Measurements from ENCODE around the gene REM1. TPM values are rescaled to one million over a fixed set of nuclear protein-coding genes. Genes with fewer than 3 reads are reported as not detected.

Gene REM1
- total RNA-seq, 1 experiment from 2014 or later, result not detected

GRCh38 chr20:31485450-31486339 is 10.6 kb downstream of the REM1 start:
- POLR2A ChIA-PET (ENCODE audit: unreplicated experiment), result interaction anchor here (0.6 kb wide), 1 partner anchor 60 kb away, joined by 13 read pairs; no protein-coding TSS in a partner anchor
- no peaks in the 10 kb centered on the region for H3K4me1 ChIP-seq (replicated peaks; ENCODE audit: insufficient read depth)
- no peak for DNase-seq

GRCh38 chr20:31488115-31488514 is 13.0 kb downstream of the REM1 start:
- no peak for DNase-seq
- Histone ChIP-seq H3K4me1 (replicated peaks; ENCODE audit: insufficient read depth) (no peaks in the 10 kb centered on the region), H3F3A (ENCODE audit: insufficient read depth, low read depth) (no peaks in the 10 kb centered on the region), H3K9me3 (ENCODE audit: insufficient read depth, low read depth) (no peaks in the 10 kb centered on the region), H3K4me3 (no peak overlapping the region), H3K27ac (no peak overlapping the region), H3K79me2 (ENCODE audit: low read depth) (no peaks in the 10 kb centered on the region), H4K20me1 (ENCODE audit: insufficient read depth) (no peaks in the 10 kb centered on the region), H3K9me2 (ENCODE audit: insufficient read depth) (no peaks in the 10 kb centered on the region), H3K36me3 (ENCODE audit: low read depth) (no peaks in the 10 kb centered on the region), H2AFZ (no peak overlapping the region), H3K27me3 (ENCODE audit: insufficient read depth, low read depth) (no peaks in the 10 kb centered on the region), H3K4me2 (no peak overlapping the region)
- BruUV-seq (replicated peaks), result no TSS peak
- TF ChIP-seq CTCF (conservative IDR thresholded peaks at IDR 0.05), result no peak
- no peak for TF ChIP-seq EZH2 (IDR thresholded peaks at IDR 0.05; ENCODE audit: low read depth)
- POLR2A ChIA-PET (ENCODE audit: unreplicated experiment), result no interaction called here
- intact Hi-C loops (cut with micrococcal nuclease; ENCODE audit: unreplicated experiment), result no loop called here
- CTCF ChIA-PET, result no interaction called here

More at GRCh38 chr20:31485450-31486339, 10.6 kb downstream of the REM1 start:
- no peaks in the 10 kb centered on the region for H3K9me3 ChIP-seq (ENCODE audit: insufficient read depth, low read depth)
- H3K36me3 ChIP-seq (ENCODE audit: low read depth), result no peaks in the 10 kb centered on the region
- no peaks in the 10 kb centered on the region for H3K9me2 ChIP-seq (ENCODE audit: insufficient read depth)
- no peak overlapping the region for H3K4me2 ChIP-seq
- TF ChIP-seq EZH2 (IDR thresholded peaks at IDR 0.05; ENCODE audit: low read depth) (no peak), CTCF (conservative IDR thresholded peaks at IDR 0.05) (no peak)
- intact Hi-C loops (cut with micrococcal nuclease; ENCODE audit: unreplicated experiment), result no loop called here
- no TSS peak for BruUV-seq (replicated peaks)
- H3K79me2 ChIP-seq (ENCODE audit: low read depth), result no peaks in the 10 kb centered on the region
- H2AFZ ChIP-seq, result no peak overlapping the region
- CTCF ChIA-PET, result interaction anchor here (0.6 kb wide), 1 partner anchor 328 kb away, joined by 6 read pairs; no protein-coding TSS in a partner anchor
- H3K27ac ChIP-seq, result no peak overlapping the region
- no peak overlapping the region for H3K4me3 ChIP-seq
- no peaks in the 10 kb centered on the region for H3K27me3 ChIP-seq (ENCODE audit: insufficient read depth, low read depth)
- no peaks in the 10 kb centered on the region for H4K20me1 ChIP-seq (ENCODE audit: insufficient read depth)
- no peaks in the 10 kb centered on the region for H3F3A ChIP-seq (ENCODE audit: insufficient read depth, low read depth)

DNA sequence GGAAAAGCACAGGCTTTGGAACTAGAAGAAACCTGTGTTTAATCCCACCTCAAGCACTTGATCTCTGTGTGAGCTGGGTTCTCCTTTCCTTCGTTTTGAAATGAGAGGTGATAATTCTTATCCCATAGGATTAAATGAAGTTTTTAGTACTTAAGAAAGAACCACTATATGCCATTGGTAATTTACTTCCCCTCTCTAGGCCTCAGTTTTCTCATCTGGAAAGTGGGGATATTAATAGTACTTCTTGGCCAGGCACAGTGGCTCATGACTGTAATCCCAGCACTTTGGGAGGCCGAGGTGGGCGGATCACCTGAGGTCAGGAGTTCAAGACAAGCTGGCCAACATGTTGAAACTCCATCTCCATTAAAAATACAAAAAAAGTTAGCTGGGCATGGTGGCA is 14.1 kb downstream of the REM1 start:
- no peak for DNase-seq
- no peak overlapping the region for H3K27ac ChIP-seq
- intact Hi-C loops (cut with micrococcal nuclease; ENCODE audit: unreplicated experiment), result no loop called here
- POLR2A ChIA-PET (ENCODE audit: unreplicated experiment), result no interaction called here
- no peak overlapping the region for H3K4me3 ChIP-seq
- H3K27me3 ChIP-seq (ENCODE audit: insufficient read depth, low read depth), result no peaks in the 10 kb centered on the region
- CTCF ChIA-PET, result no interaction called here
- H2AFZ ChIP-seq, result no peak overlapping the region
- TF ChIP-seq EZH2 (IDR thresholded peaks at IDR 0.05; ENCODE audit: low read depth) (no peak), CTCF (conservative IDR thresholded peaks at IDR 0.05) (no peak)
- H3K9me2 ChIP-seq (ENCODE audit: insufficient read depth), result no peaks in the 10 kb centered on the region
- no peaks in the 10 kb centered on the region for H3F3A ChIP-seq (ENCODE audit: insufficient read depth, low read depth)
- no peaks in the 10 kb centered on the region for H3K4me1 ChIP-seq (replicated peaks; ENCODE audit: insufficient read depth)
- no peaks in the 10 kb centered on the region for H3K79me2 ChIP-seq (ENCODE audit: low read depth)
- no peaks in the 10 kb centered on the region for H3K36me3 ChIP-seq (ENCODE audit: low read depth)
- BruUV-seq (replicated peaks), result no TSS peak
- H3K9me3 ChIP-seq (ENCODE audit: insufficient read depth, low read depth), result no peaks in the 10 kb centered on the region
- no peak overlapping the region for H3K4me2 ChIP-seq
- H4K20me1 ChIP-seq (ENCODE audit: insufficient read depth), result no peaks in the 10 kb centered on the region

All from PC-9 (cell line).